Right atrium auricular region (tissue), 2 donors: ENCODE measurements around the gene DCC. TPM values are rescaled to one million over a fixed set of nuclear protein-coding genes. Genes with fewer than 3 reads are reported as not detected.

Experiments
- DNase-seq: peaks from one replicate; pipeline ENCODE4 v3.0.0-alpha.2; 2019; ENCODE audit warnings: low spot score
- H3K27ac ChIP-seq, 2 donors: fragments of 200-600 bp; sonication (generic); 1 replicate in 1 of 2; 2 replicates in 1 of 2; pipeline ENCODE4 v1.5.1; 2016 to 2019
- H3K27me3 ChIP-seq, 2 donors: fragments of 200-600 bp; sonication (generic); one replicate each; pipeline versions ENCODE4 v1.5.1 to v1.6.0; 2017 to 2019
- H3K36me3 ChIP-seq: fragments of 200-600 bp; sonication (generic); one replicate; pipeline ENCODE4 v1.5.1; 2016
- H3K4me1 ChIP-seq, 2 donors: fragments of 200-600 bp; sonication (generic); one replicate each; pipeline versions ENCODE4 v1.5.1 to v1.6.0; 2017 to 2019
- H3K4me3 ChIP-seq, 2 donors: fragments of 200-600 bp; sonication (generic); 1 replicate in 1 of 2; 2 replicates in 1 of 2; pipeline ENCODE4 v1.5.1; 2017 to 2019; ENCODE audit warnings: mild to moderate bottlenecking in 1 of 2, moderate library complexity in 1 of 2
- H3K9me3 ChIP-seq, 2 donors: fragments of 200-600 bp; sonication (generic); one replicate each; pipeline ENCODE4 v1.5.1; 2019
- CTCF ChIP-seq, 2 donors: fragments of 200-600 bp; sonication (generic); IDR thresholded peaks; one replicate each; pipeline ENCODE4 v1.5.1; 2019; ENCODE audit warnings: antibody characterized with exemption in 2 of 2
- total RNA-seq, 2 donors: library from RNA; depleted of rRNA; stranded (reverse); fragments of >200 nt; gene quantifications; one replicate each; pipeline ENCODE4 v1.1.0, GENCODE V29; 2016

Gene DCC
- total RNA-seq, 2 donors from 2014 or later: not detected

GRCh38 chr18:52504589-52504988 lies 164.6 kb downstream of the DCC start:
- Histone ChIP-seq H3K27ac (no peak overlapping the region), H3K27me3 (no peaks in the 10 kb centered on the region), H3K4me1 (no peaks in the 10 kb centered on the region), H3K9me3 (no peaks in the 10 kb centered on the region), H3K36me3 (no peaks in the 10 kb centered on the region), H3K4me3 (no peak overlapping the region)
- no peak for DNase-seq
- TF ChIP-seq CTCF (IDR thresholded peaks at IDR 0.05): no peak

- TF ChIP-seq CTCF (IDR thresholded peaks at IDR 0.05): no peak
- no peak for DNase-seq
These were observed 170.1 kb downstream of the DCC start for GRCh38 chr18:52510139-52510538.

GRCh38 chr18:52518086-52518485 lies 178.1 kb downstream of the DCC start:
- TF ChIP-seq CTCF (IDR thresholded peaks at IDR 0.05): no peak
- no peaks in the 10 kb centered on the region for H3K36me3 ChIP-seq
- DNase-seq: no peak
- H3K27me3 ChIP-seq: no peaks in the 10 kb centered on the region
- H3K9me3 ChIP-seq: no peaks in the 10 kb centered on the region
- H3K4me3 ChIP-seq: no peak overlapping the region
- H3K4me1 ChIP-seq: no peaks in the 10 kb centered on the region
- H3K27ac ChIP-seq: no peak overlapping the region

More at GRCh38 chr18:52510139-52510538, 170.1 kb downstream of the DCC start:
- no peaks in the 10 kb centered on the region for H3K9me3 ChIP-seq
- H3K27ac ChIP-seq: no peak overlapping the region
- H3K27me3 ChIP-seq: no peaks in the 10 kb centered on the region
- no peaks in the 10 kb centered on the region for H3K4me1 ChIP-seq
- H3K36me3 ChIP-seq: no peaks in the 10 kb centered on the region
- no peak overlapping the region for H3K4me3 ChIP-seq

GRCh38 chr18:52519021-52519420 lies 179.0 kb downstream of the DCC start:
- H3K36me3 ChIP-seq: no peaks in the 10 kb centered on the region
- H3K9me3 ChIP-seq: no peaks in the 10 kb centered on the region
- no peaks in the 10 kb centered on the region for H3K27me3 ChIP-seq
- H3K4me3 ChIP-seq: no peak overlapping the region
- no peak overlapping the region for H3K27ac ChIP-seq
- DNase-seq: no peak
- TF ChIP-seq CTCF (IDR thresholded peaks at IDR 0.05): no peak
- H3K4me1 ChIP-seq: no peaks in the 10 kb centered on the region

GRCh38 chr18:52523566-52523965 lies 183.6 kb downstream of the DCC start:
- H3K27me3 ChIP-seq: no peaks in the 10 kb centered on the region
- no peaks in the 10 kb centered on the region for H3K36me3 ChIP-seq
- no peaks in the 10 kb centered on the region for H3K9me3 ChIP-seq
- no peak for DNase-seq
- TF ChIP-seq CTCF (IDR thresholded peaks at IDR 0.05): no peak
- H3K27ac ChIP-seq: no peak overlapping the region
- no peak overlapping the region for H3K4me3 ChIP-seq
- no peaks in the 10 kb centered on the region for H3K4me1 ChIP-seq

GRCh38 chr18:52531836-52532235 lies 191.8 kb downstream of the DCC start:
- DNase-seq: no peak
- no peaks in the 10 kb centered on the region for H3K36me3 ChIP-seq
- H3K4me1 ChIP-seq: no peaks in the 10 kb centered on the region
- TF ChIP-seq CTCF (IDR thresholded peaks at IDR 0.05): no peak
- no peak overlapping the region for H3K27ac ChIP-seq
- H3K27me3 ChIP-seq: no peaks in the 10 kb centered on the region
- no peaks in the 10 kb centered on the region for H3K9me3 ChIP-seq
- no peak overlapping the region for H3K4me3 ChIP-seq
